IPS-NIHi11 (cell line): ENCODE measurements around the gene TOR3A.
A peak's percentile ranks its signal among the peaks of the same experiment; 100 is the strongest.
"Not testable (repeated sequence)": the region's sequence is repeated elsewhere in the genome, so short reads cannot be mapped to it uniquely, and the experiment has no call there.

Experiments used
- DNase-seq: peaks from one replicate; pipeline ENCODE4 v3.0.0; 2012; ENCODE audit warnings: mixed read lengths, low spot score

TOR3A gene

GRCh38 chr1:179081687-179082332, at the start of gene TOR3A:
TOR3A (plus strand) TSS chr1:179082070; CDS start chr1:179082129, 59 bp downstream.
- peak; percentile 96 for DNase-seq

GRCh38 chr1:179034720-179035119, 47.1 kb upstream of the TOR3A start:
- DNase-seq, result no peak

GRCh38 chr1:179036844-179037465, 44.9 kb upstream of the TOR3A start:
- no peak for DNase-seq

GRCh38 chr1:179038528-179039281, 43.2 kb upstream of the TOR3A start:
- DNase-seq, result no peak

GRCh38 chr1:179039502-179040174, 42.2 kb upstream of the TOR3A start:
- DNase-seq, result not testable (repeated sequence)

- not testable (repeated sequence) for DNase-seq
These were observed 41.7 kb upstream of the TOR3A start for GRCh38 chr1:179040175-179040551.

- DNase-seq, result no peak
These were observed 39.8 kb upstream of the TOR3A start for GRCh38 chr1:179042087-179042486.

- DNase-seq, result no peak
These were observed 39.2 kb upstream of the TOR3A start for GRCh38 chr1:179042700-179043099.

- DNase-seq, result no peak
These were observed 38.6 kb upstream of the TOR3A start for GRCh38 chr1:179043266-179043665.

GRCh38 chr1:179043907-179044306, 38.0 kb upstream of the TOR3A start:
- DNase-seq, result no peak

- no peak for DNase-seq
These were observed 34.8 kb upstream of the TOR3A start for GRCh38 chr1:179046808-179047635.

- no peak for DNase-seq
These were observed 34.3 kb upstream of the TOR3A start for GRCh38 chr1:179047636-179047997.

- DNase-seq, result no peak
These were observed 33.3 kb upstream of the TOR3A start for GRCh38 chr1:179048339-179049124.

- no peak for DNase-seq
These were observed 29.1 kb upstream of the TOR3A start for GRCh38 chr1:179052776-179053175.

GRCh38 chr1:179053486-179053885, 28.4 kb upstream of the TOR3A start:
- no peak for DNase-seq

- no peak for DNase-seq
These were observed 25.9 kb upstream of the TOR3A start for GRCh38 chr1:179055937-179056336.

- peak; percentile 10 for DNase-seq
These were observed 23.1 kb upstream of the TOR3A start for GRCh38 chr1:179058487-179059483.

- DNase-seq, result no peak
These were observed 20.2 kb upstream of the TOR3A start for GRCh38 chr1:179061360-179062282.

- DNase-seq, result no peak
These were observed 15.4 kb upstream of the TOR3A start for GRCh38 chr1:179066471-179066870.
